ENCODE measurements around the gene OR51G2.

The OR51G2 gene

GRCh38 chr11:4932751-4933150 lies 13.6 kb upstream of the OR51G2 start:
- no peak for TF ChIP-seq CTCF (IDR thresholded peaks at IDR 0.05; ENCODE audit: control insufficient read depth, insufficient read depth, low read depth, low read length, missing control alignments)
- no peak overlapping the region for H3K4me3 ChIP-seq (ENCODE audit: control insufficient read depth, low read depth, low read length)
- DNase-seq (ENCODE audit: low read depth), result no peak

GRCh38 chr11:4926608-4927007 lies 7.5 kb upstream of the OR51G2 start:
- TF ChIP-seq CTCF (IDR thresholded peaks at IDR 0.05; ENCODE audit: control insufficient read depth, insufficient read depth, low read depth, low read length, missing control alignments), result no peak
- no peak overlapping the region for H3K4me3 ChIP-seq (ENCODE audit: control insufficient read depth, low read depth, low read length)
- no peak for DNase-seq (ENCODE audit: low read depth)

GRCh38 chr11:4924239-4924638 lies 5.1 kb upstream of the OR51G2 start, which contains the start of gene OR51G1:
TSS of gene OR51G1 (minus strand) at chr11:4924339. CDS start at chr11:4924339, 0 bp downstream.
- TF ChIP-seq CTCF (IDR thresholded peaks at IDR 0.05; ENCODE audit: control insufficient read depth, insufficient read depth, low read depth, low read length, missing control alignments), result no peak
- H3K4me3 ChIP-seq (ENCODE audit: control insufficient read depth, low read depth, low read length), result no peak within 1 kb of the TSS
- no peak for DNase-seq (ENCODE audit: low read depth)

- no peak for TF ChIP-seq CTCF (IDR thresholded peaks at IDR 0.05; ENCODE audit: control insufficient read depth, insufficient read depth, low read depth, low read length, missing control alignments)
- no peak overlapping the region for H3K4me3 ChIP-seq (ENCODE audit: control insufficient read depth, low read depth, low read length)
These were observed 3.2 kb upstream of the OR51G2 start for GRCh38 chr11:4922304-4922703.

GRCh38 chr11:4921796-4922195 lies 2.6 kb upstream of the OR51G2 start:
- no peak overlapping the region for H3K4me3 ChIP-seq (ENCODE audit: control insufficient read depth, low read depth, low read length)
- no peak for TF ChIP-seq CTCF (IDR thresholded peaks at IDR 0.05; ENCODE audit: control insufficient read depth, insufficient read depth, low read depth, low read length, missing control alignments)
- DNase-seq (ENCODE audit: low read depth), result no peak

More at GRCh38 chr11:4922304-4922703, 3.2 kb upstream of the OR51G2 start:
- no peak for DNase-seq (ENCODE audit: low read depth)

- DNase-seq (ENCODE audit: low read depth), result no peak
These were observed 2.6 kb downstream of the OR51G2 start for GRCh38 chr11:4916581-4916980.

More at GRCh38 chr11:4916581-4916980, 2.6 kb downstream of the OR51G2 start:
- no peak for TF ChIP-seq CTCF (IDR thresholded peaks at IDR 0.05; ENCODE audit: control insufficient read depth, insufficient read depth, low read depth, low read length, missing control alignments)
- H3K4me3 ChIP-seq (ENCODE audit: control insufficient read depth, low read depth, low read length), result no peak overlapping the region
